DLD1 (cell line): ENCODE measurements around the gene CCDC197.

ENCODE experiments used
- in situ Hi-C: cut with HindIII; loops from 2 replicates; pipeline ENCODE4 v1.10.0; 2017; ENCODE audit warnings: low sequenced_read_pairs

Gene CCDC197

DNA sequence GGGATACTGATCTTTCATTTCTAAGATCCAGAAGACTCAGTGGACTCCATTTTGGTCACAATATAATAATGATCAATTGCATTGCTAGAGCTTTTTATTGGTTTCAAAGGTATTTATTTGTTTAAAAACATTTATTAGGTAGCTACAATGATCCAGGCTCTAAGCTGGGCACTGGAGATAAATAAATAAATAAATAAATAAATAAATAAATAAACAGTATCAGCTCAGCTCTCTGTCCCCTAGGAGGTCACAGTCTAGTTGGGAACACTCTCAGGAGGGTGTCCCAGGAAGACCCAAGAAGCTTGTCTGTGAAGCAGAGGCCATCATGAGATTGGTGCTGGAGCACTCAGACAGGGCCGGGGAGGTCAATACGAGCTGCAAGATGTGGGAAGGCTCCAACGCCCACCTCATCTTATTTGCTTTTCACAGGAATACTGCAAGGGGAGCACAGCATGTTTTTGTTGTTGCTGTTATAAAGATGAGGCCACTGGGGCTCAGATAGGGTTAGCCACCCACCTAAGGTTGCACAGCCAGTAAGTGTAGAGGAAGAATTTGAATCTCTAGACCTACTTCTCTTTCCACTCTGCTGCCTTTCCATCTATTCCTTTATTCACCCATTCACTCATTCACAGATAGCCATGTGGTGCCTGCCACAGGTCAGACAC, 36.2 kb upstream of the CCDC197 start:
- in situ Hi-C loops = no loop called here

DNA sequence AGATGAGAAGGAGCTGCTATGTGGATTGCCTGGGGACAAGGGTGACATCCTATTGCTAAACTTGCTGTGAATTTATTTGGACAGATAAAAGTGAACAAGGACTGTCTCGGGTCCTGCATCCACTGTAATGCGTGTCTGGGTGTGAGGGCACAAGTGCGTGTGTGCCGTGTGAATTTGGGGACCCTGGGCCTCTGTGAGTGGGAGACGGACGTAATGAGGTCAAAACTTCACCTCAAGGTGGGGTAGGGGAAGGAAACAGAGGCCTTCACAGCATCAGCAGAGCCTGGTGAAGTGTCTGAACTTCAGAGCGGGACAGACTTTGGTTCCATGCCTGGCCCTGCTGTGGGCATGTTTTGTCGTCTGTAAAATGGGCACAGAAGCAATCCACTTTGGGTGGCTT, 35.5 kb upstream of the CCDC197 start:
- in situ Hi-C loops = no loop called here

DNA sequence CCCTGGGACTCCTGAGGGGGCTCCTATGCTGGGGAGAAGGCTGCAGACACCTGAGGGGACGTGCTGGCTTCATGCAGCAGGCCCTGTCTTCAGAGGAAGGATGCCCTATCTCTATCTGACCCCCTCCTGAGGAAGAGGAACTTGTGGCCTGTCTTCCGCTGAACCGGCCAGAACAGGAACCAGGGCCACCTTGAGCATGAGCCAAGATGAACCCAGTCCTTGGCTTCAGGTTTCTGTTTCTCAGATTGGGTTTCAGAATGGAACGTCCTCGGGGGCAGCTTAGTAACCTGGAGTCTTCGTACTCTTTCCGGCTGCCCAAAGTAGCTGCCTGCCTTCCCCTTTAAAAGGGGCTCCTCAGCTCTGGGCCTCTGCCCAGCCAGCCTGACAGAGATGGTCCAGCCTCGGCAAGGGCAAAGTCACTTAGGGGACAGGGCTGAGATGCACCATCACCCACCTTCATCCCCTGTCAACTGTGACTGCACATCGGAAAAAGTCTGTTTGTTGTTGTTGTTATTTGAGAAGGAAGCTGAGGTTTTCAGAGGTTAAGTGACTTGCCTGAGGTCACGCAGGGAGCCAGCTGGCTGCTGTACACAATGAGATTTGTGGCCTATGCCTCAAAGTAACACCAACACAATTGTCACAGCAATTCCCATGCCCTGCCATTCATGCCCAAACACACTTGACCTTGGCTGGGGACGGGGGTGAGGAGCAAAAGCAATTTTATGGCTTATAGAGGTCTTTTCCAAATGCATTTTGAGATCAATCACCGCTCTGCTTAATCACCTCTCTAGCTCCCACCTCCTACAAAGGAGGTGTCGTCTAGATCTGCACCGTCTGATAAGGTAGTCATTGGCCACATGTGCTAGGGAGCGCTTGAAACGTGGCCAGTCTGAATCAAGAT, 34.1 kb upstream of the CCDC197 start:
- in situ Hi-C loops = no loop called here

DNA sequence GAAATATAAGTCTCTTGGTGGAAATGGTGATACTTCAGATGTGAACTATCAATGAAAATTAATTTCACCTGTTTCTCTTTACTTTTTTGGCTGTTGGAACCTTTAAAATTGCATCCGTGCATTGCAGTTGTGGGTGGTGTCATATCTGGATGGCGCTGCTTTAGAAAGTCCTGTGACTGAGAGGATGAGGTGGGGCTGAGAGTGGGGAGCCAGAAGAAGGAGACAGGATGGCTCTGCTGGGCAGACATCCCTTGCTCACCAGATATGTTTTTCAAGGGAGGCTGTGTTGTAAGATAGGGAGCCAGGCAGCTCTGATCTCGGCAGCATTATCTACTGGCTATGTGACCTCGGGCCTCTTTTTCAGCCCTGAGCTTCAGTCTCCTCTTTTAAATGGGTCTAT, 33.4 kb upstream of the CCDC197 start:
- in situ Hi-C loops = no loop called here

DNA sequence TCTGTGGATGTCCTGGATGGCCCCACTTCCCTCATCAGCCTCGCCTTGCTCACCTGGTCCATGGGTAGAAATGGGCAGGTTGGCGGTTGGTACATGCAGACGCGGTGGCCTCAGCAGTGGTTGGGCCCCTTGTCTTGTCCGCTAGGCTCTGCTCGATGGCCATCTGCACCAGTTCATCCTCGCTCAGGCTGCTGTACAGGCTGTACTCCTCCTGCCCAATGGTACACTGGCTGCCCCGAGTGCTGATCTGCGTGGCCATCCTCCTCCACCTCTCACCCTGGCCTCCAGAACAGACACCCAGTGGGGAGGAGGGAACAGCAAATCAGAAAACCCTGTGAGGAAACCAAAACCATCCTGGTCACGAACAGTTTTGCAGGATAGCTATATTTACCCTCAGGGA, 32.8 kb upstream of the CCDC197 start:
- in situ Hi-C loops = no loop called here

DNA sequence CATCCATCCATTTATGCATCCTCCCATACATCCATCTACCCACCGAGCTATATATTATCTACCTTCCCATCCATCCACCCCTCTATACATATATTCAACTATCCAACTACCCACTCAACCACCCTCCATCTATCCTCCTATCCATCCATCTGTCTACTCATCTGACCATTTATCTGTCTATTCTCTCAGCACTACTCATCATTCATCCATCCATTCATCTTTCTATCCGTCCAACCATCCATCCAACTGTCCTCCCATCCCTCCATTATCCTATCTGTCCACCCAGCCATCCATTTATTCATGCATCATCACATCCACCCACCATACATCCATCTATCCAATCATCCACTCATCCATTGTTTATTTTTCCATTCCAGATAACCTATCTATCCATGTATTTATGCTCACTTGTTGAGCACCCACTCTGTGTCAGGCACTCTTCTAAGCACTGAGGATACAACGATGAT, 32.2 kb upstream of the CCDC197 start:
- in situ Hi-C loops = no loop called here

DNA sequence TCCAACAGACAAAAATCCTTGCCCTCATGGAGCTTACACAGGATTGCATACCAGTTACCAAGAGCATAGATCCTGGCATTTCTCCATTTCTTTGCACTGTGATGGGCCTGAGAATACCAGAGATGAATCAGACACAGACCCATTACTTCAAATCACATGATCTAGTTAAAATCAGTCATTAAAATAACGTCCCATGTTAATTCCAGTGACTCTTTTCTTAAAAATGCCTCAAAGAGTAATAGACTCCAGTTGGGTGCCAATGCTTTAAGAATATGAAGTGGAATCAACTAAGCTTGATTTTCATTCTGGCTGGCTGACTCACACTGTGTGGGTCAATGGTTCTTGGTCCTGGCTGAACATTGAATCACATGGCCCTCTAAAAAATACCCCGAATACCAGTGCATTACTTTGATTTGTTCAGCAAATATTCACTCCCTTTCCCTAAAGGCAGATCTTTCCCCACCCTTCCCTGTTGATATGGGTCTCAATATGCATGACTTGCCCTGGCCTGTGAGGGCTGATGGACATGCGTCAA, 31.7 kb upstream of the CCDC197 start:
- in situ Hi-C loops = no loop called here

DNA sequence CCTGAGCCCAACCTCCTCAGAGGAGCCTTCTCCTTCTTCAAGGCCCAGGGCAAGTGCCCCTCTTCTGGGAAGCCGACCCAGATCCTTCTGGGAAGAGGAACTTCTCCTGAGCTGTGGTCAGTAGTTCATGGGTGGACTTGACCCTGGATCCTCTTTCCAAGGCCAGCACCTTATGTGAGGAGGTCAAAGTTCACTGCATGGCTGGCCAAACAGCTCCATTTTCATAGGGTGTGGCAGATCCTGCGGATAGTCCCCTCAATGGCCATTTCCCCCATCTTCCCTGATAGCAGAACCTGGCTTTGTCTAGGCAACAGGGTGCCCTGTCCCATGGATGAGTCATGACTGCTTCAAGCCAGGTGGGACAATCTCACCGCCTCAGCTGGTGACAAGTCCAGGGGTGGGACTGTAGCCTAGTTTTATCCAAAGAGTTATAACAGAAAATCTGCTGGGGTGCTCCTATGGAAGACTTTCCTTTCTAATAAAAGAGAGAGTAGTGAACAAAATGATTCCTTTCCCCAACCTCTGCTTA, 31.1 kb upstream of the CCDC197 start:
- in situ Hi-C loops = no loop called here

DNA sequence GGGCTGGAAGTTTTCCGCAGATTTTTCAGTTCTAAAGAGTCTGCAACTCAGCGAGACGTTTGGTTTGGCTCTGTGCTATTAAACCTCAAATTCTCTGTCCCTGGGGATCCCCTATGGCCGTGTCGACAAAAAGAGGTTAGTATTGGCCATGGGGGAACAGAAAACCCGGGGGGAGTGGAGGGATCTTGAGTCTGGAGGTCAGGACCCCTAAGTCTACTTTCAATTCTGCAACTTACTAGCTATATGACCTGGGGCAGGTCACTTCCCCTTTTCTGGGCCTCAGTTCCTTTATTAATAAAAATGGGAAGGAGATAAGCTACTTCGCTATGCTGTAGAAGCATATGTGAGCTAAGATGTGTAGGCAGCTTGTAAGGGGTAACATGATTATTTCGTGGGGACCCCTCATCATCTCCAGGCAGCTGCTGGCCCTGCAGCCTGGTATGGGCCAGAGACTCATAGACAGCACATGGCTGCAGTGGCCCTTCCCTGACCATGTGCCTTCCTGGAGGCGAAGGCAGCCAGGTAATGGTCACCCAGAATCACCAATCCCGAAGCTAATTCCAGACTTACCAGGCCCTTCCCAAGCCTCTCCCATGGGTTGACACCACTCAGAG, 29.4 kb upstream of the CCDC197 start:
- in situ Hi-C loops = no loop called here

DNA sequence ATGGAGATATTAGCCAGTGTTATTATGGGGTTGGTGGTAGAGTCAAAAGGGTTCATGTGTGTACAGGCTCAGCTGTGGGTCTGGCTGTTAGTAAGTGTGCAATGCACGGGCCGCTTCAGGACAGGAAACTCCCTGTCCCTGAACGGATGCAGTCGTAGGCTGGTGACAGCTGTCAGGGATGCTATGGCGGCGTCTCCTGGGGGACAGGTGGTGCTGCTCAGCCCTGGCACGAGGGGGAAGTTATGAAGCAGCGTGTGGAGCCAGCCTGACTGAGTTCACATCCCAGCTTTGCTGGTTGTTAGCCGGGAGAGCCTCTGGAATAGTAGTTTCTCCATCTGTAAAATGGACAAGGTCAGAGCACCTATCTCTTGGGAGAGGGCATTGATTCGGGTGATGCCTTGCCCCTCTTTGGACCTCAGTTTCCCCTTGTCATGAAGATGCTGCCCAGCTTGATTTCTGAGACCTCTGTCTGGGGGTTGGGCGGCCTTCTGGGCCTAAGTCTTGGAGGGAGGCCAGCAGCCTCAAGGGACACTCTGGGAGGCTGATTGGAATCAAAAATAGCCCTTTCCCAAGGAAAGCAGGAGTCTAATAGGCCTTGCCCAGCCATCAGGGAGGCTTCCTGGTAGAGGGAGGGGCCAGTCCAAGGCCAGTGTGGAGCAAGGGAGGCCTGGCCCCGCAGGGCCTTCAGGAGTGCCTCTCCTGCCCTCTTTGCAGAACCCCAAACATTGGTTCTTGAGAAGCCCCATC, 27.8 kb upstream of the CCDC197 start:
- in situ Hi-C loops = no loop called here

DNA sequence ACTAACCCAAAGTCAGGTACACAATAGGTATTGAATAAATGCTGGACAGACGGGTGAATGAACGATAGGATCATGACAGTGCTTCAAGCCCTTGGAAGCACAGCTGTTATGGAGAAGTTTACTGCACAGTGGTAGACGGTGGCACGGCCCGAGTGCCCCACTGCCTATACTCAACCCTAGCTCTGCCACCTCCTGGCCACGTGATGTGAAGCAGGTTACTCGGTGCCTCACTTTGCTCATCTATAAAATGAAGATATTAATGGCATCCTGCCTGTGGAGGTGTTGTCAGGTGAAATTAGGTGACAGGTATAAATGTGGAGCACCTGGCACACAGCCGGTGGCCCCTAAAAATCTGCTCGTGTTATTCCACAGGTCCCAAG, 26.5 kb upstream of the CCDC197 start:
- in situ Hi-C loops = loop anchor here (5.0 kb wide), 1 partner anchor 57 kb away; the partner anchor contains the start of gene OTUB2

DNA sequence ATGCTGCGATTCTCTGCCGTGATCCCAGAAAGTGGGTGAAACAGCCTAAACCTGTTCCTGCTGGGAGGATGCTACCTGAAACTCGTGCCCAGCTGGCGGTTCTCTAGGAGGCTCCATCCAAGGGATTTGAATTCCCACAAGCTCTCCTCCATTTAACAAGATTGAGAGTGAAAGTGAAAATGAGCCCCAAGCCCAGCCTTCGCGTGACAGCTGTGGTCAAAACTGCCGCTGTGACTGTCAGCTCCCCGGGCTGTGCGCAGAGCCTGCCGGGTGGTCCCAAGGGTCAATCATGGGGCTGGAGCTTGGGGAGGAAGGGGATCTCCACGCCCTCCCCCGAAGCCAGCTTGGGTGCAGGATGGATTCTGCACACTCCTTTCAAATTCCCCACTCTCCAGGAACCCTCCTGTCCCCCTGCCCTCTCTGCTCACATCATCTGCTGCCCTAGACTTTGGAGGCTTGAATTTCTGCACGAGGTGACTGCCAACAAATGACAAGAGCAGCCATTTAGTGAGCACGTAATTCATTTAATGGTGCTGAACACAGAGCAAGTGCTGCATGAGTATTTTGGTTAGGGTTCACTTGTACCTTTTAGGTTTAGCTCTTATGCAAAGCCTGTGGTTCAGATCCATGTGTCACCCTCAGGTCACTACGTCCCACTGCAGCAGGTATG, 26.0 kb upstream of the CCDC197 start:
- in situ Hi-C loops = loop anchor here (5.0 kb wide), 1 partner anchor 56 kb away; the partner anchor contains the start of gene OTUB2

DNA sequence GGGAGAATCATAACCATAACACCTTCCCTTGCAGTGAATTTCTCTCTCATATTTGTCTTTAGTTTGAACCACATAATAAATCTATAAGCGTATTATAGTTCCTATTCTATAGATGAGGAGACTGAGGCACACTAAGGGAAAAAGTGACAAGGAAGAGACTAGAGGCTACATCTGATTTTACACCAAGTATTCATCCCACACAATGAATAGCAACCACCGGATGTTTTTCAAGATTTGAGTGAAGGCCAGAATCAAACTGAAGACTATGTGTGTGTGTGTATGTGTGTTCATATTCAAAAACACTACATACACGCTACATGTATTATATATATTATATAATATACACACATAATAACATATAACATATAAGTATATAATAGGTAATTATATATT, 25.5 kb upstream of the CCDC197 start:
- in situ Hi-C loops = loop anchor here (5.0 kb wide), 1 partner anchor 56 kb away; the partner anchor contains the start of gene OTUB2

DNA sequence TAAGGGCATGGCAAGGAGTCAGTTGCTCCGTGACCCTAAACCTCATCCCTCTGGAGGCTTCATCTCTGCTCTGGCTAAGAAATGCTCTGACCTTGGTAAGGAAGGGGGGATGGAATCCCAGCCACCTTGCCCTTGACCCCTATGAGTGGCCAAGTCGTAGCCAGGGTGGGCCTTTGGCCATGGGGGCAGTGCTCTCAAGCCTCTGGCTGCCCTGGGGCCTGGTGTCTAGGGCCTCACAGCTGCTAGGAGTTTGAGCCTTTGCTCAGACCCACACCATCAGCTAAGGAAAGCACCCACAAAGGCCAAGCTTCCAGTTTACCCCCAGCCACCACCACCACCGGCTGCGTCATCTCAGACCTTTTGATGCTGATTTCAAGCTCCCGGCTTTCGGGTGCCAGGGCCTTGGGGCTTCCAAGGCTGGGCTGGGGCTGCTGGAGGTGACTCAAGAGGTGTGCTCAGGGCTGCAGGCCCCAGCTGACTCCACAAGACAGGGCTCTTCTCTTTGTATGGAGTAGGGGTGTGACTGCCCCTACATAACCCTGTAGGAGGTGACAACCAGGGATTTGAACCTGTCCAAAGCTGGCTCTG, 24.4 kb upstream of the CCDC197 start:
- in situ Hi-C loops = loop anchor here (5.0 kb wide), 1 partner anchor 55 kb away; the partner anchor contains the start of gene OTUB2

DNA sequence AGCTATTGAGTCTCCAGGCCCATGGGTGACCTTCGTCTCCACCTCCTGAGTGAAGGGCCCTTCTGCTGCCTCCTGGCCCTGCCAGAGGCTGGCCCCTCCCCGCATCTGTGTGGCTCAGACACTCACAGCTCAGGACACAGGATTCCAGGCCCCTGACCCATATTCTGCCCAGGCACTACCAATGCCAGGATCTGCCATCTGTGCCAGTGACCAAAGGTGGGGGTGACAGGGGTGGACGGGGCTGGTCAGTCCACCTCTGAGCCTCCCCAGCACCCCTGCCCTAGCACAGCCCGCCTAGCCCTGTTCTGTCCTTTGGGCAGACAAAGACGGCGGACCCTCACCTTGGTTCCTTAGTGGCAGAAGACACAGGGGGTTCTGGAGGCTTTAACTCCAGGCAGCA, 23.5 kb upstream of the CCDC197 start:
- in situ Hi-C loops = loop anchor here (5.0 kb wide), 1 partner anchor 54 kb away; the partner anchor contains the start of gene OTUB2

DNA sequence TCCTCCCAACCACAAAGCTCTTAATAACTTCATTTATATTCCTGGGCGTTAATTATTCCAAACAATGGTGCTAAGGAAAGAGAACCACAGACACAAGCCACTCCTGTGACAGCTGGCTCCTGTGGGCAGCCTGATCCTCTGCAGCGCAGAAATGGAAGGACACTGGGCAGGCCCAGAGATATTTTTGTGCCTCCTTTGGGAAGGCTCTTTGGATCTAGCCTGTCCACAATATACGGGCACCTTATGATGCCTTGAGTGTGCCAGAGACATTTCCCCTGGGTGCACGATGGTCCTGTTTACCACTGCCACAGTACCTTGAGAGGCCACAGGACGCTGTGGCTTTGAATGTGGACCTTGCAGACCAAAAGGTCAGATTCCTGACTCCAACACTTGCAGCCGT, 22.8 kb upstream of the CCDC197 start:
- in situ Hi-C loops = loop anchor here (5.0 kb wide), 1 partner anchor 53 kb away; the partner anchor contains the start of gene OTUB2

DNA sequence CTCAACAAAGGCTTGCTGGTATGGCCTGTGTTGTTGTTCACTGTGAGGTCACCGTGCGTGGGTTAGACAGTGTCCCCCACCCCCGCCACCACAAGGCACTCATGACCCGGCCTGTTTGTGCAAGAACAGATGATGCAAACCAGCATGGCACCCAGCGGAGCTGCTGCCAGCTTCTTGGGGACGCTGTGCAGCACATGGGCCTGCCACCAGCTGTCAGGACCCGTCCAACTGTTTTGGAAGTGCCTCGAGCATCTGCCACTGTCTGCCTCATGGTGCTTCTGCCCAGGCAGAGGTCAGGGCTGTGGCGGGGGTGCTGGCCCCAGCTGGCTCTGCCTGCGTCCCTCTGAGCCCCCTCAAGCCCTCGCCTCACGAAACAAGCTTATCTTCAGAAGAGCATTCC, 22.3 kb upstream of the CCDC197 start:
- in situ Hi-C loops = loop anchor here (5.0 kb wide), 1 partner anchor 52 kb away; the partner anchor contains the start of gene OTUB2

DNA sequence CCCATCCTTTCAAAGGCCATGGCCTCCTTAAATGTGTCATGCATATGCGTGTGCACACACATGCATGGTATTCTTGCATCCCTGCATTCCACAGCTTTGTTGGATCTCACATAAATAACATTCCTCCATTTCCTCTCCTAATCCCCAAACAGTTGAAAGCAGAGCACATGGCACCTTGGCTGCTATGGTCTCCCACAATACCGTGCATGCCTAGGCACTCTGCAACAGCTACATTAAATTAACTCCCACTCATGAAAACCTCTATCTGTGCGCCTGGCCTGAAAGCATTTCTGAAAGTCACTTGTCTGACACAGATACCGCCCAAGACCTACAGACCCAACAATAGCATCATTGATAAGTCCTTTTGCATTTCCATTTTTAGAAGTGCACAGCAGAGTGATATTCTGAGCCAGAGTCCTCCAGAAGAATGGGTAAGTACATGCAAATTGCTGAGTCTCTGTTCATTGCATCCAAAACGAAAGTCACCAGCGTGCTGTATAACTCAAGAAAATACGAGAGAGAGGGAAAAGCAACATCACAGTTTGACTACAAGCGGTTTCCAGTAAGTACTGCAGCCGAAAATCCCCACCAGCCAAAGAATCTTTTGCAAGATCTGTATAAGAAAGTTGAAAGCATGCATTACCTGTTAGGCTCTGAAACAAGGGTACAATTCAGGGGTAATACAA, 21.2 kb upstream of the CCDC197 start:
- in situ Hi-C loops = no loop called here
